Measurements from ENCODE around the gene LHX5. TPM values are rescaled to one million over a fixed set of nuclear protein-coding genes. Genes with fewer than 3 reads are reported as not detected.

Gene LHX5
- total RNA-seq = not detected
- polyA plus RNA-seq = not detected
- long read RNA-seq, donor 1 = 0 reads
- long read RNA-seq, donor 2 = 0 reads
- long read RNA-seq, donor 3 = 0 reads
- long read RNA-seq, donor 4 = 0 reads
- long read RNA-seq, donor 5 = 0 reads

GRCh38 chr12:113471619-113472171 lies at the start of gene LHX5:
LHX5 (minus strand) TSS chr12:113471871; CDS start chr12:113471498, 373 bp downstream.
- Histone ChIP-seq H3K27ac (ENCODE audit: low read depth in 1 of 2, low read length in 1 of 2) (no peak within 1 kb of the TSS), H3K4me3 (no peak within 1 kb of the TSS), H3K36me3 (ENCODE audit: control insufficient read depth in 4 of 4, insufficient read depth in 4 of 4, low read length in 4 of 4) (no peaks in the 10 kb centered on the region), H3K27me3 (ENCODE audit: control insufficient read depth in 3 of 3, insufficient read depth in 3 of 3, low read length in 2 of 3) (peaks cover 20 to 94% (median 72%) of the 10 kb centered on the region in 3 donors), H3K9ac (ENCODE audit: insufficient read depth in 1 of 2, low read length in 2 of 2) (no peak within 1 kb of the TSS), H3K4me1 (ENCODE audit: control insufficient read depth in 5 of 5, insufficient read depth in 5 of 5, low read length in 5 of 5) (peaks cover 0 to 6% (median 0%) of the 10 kb centered on the region in 5 donors), H3K9me3 (ENCODE audit: control insufficient read depth in 4 of 4, insufficient read depth in 3 of 4, low read length in 3 of 4) (peaks cover 0 to 12% (median 0%) of the 10 kb centered on the region in 4 donors)
- TF ChIP-seq CTCF (IDR thresholded peaks at IDR 0.05; ENCODE audit: control extremely low read depth, extremely low read depth) = no peak
- WGBS, 2 donors = 3 to 4% methylated on average over 34 to 43 of the region's 43 CpGs
- ATAC-seq (ENCODE audit: insufficient read depth, low FRiP score) = no peak
- no peak for DNase-seq

- Histone ChIP-seq H3K4me1 (ENCODE audit: control insufficient read depth in 5 of 5, insufficient read depth in 5 of 5, low read length in 5 of 5) (no peaks in the 10 kb centered on the region), H3K9ac (ENCODE audit: insufficient read depth in 1 of 2, low read length in 2 of 2) (no peak overlapping the region), H3K9me3 (ENCODE audit: control insufficient read depth in 4 of 4, insufficient read depth in 3 of 4, low read length in 3 of 4) (peaks cover 0 to 14% (median 2%) of the 10 kb centered on the region in 4 donors), H3K27ac (ENCODE audit: low read depth in 1 of 2, low read length in 1 of 2) (no peak overlapping the region), H3K36me3 (ENCODE audit: control insufficient read depth in 4 of 4, insufficient read depth in 4 of 4, low read length in 4 of 4) (no peaks in the 10 kb centered on the region), H3K27me3 (ENCODE audit: control insufficient read depth in 3 of 3, insufficient read depth in 3 of 3, low read length in 2 of 3) (peaks cover 17 to 75% (median 31%) of the 10 kb centered on the region in 3 donors), H3K4me3 (no peak overlapping the region)
- TF ChIP-seq CTCF (IDR thresholded peaks at IDR 0.05; ENCODE audit: control extremely low read depth, extremely low read depth) = no peak
- ATAC-seq (ENCODE audit: insufficient read depth, low FRiP score) (no peak), DNase-seq (no peak)
- WGBS, 2 donors = 4 to 6% methylated on average over 39 to 40 of the region's 40 CpGs
These were observed 48.0 kb upstream of the LHX5 start for GRCh38 chr12:113519464-113520307.

GRCh38 chr12:113515082-113515856 lies 43.6 kb upstream of the LHX5 start:
- H3K36me3 ChIP-seq (ENCODE audit: control insufficient read depth in 4 of 4, insufficient read depth in 4 of 4, low read length in 4 of 4) = no peaks in the 10 kb centered on the region
- H3K9ac ChIP-seq (ENCODE audit: insufficient read depth in 1 of 2, low read length in 2 of 2) = no peak overlapping the region
- no peak for TF ChIP-seq CTCF (IDR thresholded peaks at IDR 0.05; ENCODE audit: control extremely low read depth, extremely low read depth)
- no peak overlapping the region for H3K4me3 ChIP-seq
- DNase-seq (no peak), ATAC-seq (ENCODE audit: insufficient read depth, low FRiP score) (no peak)
- peaks cover 24 to 67% (median 30%) of the 10 kb centered on the region in 3 donors for H3K27me3 ChIP-seq (ENCODE audit: control insufficient read depth in 3 of 3, insufficient read depth in 3 of 3, low read length in 2 of 3)
- peaks cover 0 to 13% (median 2%) of the 10 kb centered on the region in 4 donors for H3K9me3 ChIP-seq (ENCODE audit: control insufficient read depth in 4 of 4, insufficient read depth in 3 of 4, low read length in 3 of 4)
- peaks cover 0 to 2% (median 0%) of the 10 kb centered on the region in 5 donors for H3K4me1 ChIP-seq (ENCODE audit: control insufficient read depth in 5 of 5, insufficient read depth in 5 of 5, low read length in 5 of 5)
- 3 to 4% methylated on average over 30 to 31 of the region's 31 CpGs for WGBS, 2 donors
- H3K27ac ChIP-seq (ENCODE audit: low read depth in 1 of 2, low read length in 1 of 2) = no peak overlapping the region
